ENCODE measurements around the gene SH3RF3.

GRCh38 chr2:109166811-109167210, 37.8 kb downstream of the SH3RF3 start:
- no peak for TF ChIP-seq CTCF (IDR thresholded peaks at IDR 0.05; ENCODE audit: insufficient read depth, low read depth, low read length)
- TF ChIP-seq EZH2 (IDR thresholded peaks at IDR 0.05; ENCODE audit: insufficient read depth, low read length) = no peak
